Astrocyte (in vitro differentiated cells and primary cell): ENCODE data around the gene GPR119.

Source experiments
- EZH2 ChIP-seq: IDR thresholded peaks from 2 replicates; pipeline ENCODE4 v1.6.1; 2012; ENCODE audit warnings: mild to moderate bottlenecking, low read length, inconsistent platforms; ENCODE audit not compliant: insufficient read depth
- TF ChIP-seq, protein P1 (sequence below): IDR thresholded peaks from 2 replicates; pipeline ENCODE4 v1.5.1; 2011; ENCODE audit warnings: low read depth, mild to moderate bottlenecking, inconsistent platforms, low read length, moderate library complexity; ENCODE audit not compliant: insufficient read depth

DNA sequence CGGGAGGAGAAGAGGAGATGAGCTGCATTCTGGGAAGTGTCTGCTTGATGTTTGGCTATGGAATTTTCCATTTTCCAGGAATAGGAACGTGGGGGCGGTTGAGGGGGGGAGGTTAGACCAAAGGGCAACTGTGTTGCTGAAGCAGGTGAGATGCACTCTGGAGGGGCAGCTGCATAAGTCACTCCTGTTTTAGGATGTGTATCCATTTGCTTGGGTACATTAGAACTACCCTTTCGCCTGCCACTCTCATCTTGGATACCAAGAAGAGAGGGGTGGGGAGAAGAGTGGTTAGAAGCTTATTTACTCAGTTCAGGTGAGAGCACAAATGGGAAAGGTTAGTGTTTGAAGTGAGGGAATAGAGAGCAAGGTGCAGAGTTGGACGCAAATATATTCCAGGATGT, 934 bp upstream of the GPR119 start:
- TF ChIP-seq, protein P1, sequence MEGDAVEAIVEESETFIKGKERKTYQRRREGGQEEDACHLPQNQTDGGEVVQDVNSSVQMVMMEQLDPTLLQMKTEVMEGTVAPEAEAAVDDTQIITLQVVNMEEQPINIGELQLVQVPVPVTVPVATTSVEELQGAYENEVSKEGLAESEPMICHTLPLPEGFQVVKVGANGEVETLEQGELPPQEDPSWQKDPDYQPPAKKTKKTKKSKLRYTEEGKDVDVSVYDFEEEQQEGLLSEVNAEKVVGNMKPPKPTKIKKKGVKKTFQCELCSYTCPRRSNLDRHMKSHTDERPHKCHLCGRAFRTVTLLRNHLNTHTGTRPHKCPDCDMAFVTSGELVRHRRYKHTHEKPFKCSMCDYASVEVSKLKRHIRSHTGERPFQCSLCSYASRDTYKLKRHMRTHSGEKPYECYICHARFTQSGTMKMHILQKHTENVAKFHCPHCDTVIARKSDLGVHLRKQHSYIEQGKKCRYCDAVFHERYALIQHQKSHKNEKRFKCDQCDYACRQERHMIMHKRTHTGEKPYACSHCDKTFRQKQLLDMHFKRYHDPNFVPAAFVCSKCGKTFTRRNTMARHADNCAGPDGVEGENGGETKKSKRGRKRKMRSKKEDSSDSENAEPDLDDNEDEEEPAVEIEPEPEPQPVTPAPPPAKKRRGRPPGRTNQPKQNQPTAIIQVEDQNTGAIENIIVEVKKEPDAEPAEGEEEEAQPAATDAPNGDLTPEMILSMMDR, result no peak
- TF ChIP-seq EZH2, result no peak
